HG03460 (cell line): ENCODE results near the gene TMEFF2.

Experiments used
- ATAC-seq: cut with Tn5 transposase; IDR thresholded peaks from one replicate; pipeline ENCODE4 v1.9.1; 2021; ENCODE audit not compliant: unreplicated experiment

TMEFF2 gene

GRCh38 chr2:192194866-192195547 lies at the start of gene TMEFF2:
Gene TMEFF2 (minus strand): TSS chr2:192194933. CDS start chr2:192194524, 409 bp downstream.
- peak; percentile 58 for ATAC-seq

DNA sequence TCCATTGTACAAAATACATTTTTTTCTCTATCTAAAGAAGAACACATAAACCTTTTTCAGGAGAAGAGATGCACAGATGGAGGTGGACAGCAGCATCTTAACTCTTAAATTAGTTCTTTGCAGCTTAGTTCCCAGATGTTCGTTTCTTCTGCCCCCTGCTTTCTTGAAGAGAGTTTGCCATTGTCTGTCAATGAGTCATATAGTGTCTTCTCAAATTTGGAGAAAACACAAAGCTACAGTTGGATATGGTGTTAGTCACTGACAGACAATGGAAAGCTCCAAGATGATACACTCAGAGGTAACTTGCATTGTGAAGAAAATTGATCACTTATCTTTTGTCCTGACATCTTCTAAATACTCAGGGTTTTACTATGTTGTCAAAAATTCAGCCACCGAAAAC lies 48.8 kb upstream of the TMEFF2 start:
- no peak for ATAC-seq

GRCh38 chr2:192236136-192236535 lies 41.4 kb upstream of the TMEFF2 start:
- no peak for ATAC-seq

GRCh38 chr2:192230889-192231453 lies 36.2 kb upstream of the TMEFF2 start:
- no peak for ATAC-seq

- ATAC-seq: no peak
Measured at GRCh38 chr2:192228685-192229084, 34.0 kb upstream of the TMEFF2 start.

DNA sequence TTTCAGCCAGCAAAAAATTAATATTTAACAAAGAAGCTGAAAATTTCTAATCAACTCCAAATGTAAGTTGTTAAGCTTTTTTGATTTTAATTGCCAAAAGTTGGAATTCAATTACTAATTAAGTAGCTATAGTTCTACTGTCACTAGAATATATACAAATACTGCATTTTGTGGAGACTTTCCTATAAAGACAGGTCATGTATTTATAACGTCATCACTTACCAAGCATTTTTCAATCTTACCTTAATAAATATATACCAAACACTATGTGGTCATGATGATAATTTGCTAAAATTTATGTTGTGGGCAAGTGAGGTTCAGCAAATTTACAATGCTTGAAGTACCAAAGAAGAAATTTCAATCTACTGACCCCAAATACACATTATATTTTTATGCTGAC lies 24.2 kb upstream of the TMEFF2 start:
- ATAC-seq: no peak

DNA sequence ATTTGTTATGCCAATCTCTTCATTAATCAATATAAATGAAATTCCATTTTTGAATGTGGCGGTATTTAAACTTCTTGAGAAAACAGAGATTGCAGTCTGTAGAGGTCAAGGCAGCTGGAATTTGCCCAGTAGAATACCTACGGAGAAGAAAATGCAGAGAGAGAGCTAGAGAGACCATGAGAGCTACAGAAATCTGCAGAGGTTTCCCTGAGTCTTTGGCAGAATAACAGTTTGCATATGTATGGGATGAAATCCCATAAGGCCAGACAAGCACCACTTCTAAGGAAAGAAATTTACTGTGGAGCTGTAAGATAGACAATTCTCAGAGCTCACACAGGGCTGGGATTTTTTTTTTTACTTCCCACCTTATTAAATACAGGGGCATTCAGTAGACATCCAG lies 23.6 kb upstream of the TMEFF2 start:
- no peak for ATAC-seq

GRCh38 chr2:192216336-192216735 lies 21.6 kb upstream of the TMEFF2 start:
- no peak for ATAC-seq

GRCh38 chr2:192215096-192215877 lies 20.6 kb upstream of the TMEFF2 start:
- ATAC-seq: no peak

GRCh38 chr2:192208848-192209247 lies 14.1 kb upstream of the TMEFF2 start:
- ATAC-seq: no peak

GRCh38 chr2:192206399-192206798 lies 11.7 kb upstream of the TMEFF2 start:
- no peak for ATAC-seq

DNA sequence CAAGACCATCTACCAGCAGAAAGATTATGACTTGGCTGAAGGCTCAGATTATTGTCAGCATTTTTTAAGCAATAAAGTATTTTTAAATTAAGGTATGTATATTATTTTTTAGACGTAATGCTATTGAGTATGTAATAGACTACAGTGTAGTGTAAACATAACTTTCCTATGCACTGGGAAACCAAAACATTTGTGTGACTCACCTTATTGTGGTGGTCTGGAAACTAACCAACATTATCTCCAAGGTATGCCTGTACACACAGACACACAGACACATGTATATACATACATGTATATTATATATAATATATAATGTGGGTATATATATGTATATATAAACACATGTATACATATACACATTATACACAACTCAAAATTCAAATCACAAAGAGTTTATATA lies 9.1 kb upstream of the TMEFF2 start:
- no peak for ATAC-seq

DNA sequence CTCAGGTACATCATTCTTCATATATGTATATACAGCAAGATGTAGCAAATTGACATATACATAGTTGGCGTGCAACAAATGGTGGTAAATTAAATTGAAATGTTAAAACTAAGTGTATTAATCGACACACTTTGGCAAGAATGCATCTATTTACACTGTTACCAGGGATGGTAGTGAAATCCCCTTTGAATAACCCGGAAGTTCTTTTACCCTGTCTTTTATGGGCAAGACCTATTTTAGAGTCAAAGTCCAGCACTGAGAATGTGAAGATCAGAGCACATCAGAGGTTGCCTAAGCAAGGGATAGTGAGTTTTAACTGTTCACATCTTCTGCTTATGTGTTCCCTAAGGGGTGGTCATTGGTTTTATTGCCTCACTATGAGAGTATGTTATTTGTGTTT lies 7.6 kb upstream of the TMEFF2 start:
- ATAC-seq: no peak

- no peak for ATAC-seq
Measured at GRCh38 chr2:192201116-192201515, 6.4 kb upstream of the TMEFF2 start.

DNA sequence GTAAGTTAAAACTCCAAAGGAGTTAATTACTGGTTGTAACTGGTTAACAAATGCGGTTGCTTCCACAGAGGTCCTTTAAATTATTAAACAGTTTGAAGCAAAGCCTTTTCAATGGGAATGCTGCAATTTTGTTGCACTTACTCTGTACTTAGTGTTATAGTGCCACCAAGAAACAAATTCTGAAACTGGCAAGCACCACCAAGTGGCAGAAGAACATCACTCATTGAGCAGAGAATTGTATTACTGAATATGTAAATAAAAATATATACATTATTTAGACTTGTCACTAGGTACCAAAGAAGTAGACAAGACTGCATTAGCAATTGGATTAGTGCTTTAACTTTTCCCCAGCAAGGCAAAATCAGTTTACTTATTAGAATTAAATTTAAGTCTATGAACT lies 2.6 kb upstream of the TMEFF2 start:
- ATAC-seq: no peak

- ATAC-seq: no peak
Measured at GRCh38 chr2:192196421-192197194, 1.9 kb upstream of the TMEFF2 start.

DNA sequence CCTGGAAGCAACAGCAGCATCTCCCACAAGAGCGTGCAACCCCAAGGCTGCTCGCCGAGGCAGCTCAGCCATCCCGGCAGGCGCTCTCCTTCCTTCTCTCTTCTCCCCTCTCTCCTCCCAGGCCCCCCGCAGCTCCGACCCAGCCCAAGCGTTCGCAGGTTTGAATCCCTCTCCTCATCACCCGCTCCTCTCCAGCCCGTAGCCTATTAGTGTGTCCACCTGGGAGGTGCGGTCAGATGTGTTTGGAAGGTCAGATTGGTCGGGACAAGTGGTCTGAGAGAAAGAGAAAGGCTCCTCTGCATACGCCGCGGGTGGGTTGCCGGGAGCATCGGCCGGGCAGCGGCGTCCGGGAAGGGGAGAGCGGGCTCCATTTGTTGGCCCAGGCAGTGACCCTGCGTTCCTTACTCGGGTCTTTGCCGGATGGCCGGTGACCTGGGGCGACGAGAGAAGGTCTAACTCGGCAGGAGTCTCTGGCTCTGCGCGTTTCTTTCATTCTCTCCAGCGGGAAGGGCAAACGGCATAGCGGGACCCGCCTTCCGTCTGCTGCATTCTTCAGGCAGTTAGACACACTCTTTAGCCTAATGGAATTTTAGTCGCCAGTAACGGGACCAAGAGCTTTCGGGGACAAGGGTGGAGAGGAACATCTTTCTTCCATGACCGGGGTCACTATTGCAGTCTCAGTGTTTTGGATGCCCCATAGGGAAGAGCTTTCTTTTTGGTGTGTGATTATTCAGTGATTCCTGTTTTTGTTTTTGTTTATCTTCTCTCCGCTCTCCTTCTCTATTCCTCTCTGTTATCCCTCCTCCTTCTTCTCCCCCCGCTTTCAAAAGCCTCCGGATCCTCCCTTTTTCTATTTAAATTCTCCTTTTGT lies 1.1 kb upstream of the TMEFF2 start:
- peak; percentile 8 for ATAC-seq

DNA sequence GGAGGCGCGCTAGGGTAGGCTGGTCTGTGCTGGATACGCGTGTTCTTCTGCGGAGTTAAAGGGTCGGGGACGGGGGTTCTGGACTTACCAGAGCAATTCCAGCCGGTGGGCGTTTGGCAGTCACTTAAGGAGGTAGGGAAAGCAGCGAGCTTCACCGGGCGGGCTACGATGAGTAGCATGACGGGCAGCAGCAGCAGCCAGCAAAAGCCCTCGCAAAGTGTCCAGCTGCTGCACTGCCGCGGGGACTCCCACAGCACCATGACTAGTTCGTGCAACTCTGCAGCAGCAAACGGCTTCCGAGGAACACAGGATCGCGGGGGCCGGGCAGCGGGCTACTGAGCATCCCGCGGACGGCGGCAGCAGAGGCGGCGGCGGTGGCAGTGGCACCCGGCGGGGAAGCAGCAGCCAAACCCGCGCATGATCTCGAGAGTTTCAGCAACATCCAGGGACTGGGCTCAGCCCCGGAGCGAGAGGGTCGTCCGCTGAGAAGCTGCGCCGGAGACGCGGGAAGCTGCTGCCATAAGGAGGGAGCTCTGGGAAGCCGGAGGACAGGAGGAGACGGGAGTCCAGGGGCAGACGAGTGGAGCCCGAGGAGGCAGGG lies 368 bp downstream of the TMEFF2 start:
- ATAC-seq: peak; percentile 17

DNA sequence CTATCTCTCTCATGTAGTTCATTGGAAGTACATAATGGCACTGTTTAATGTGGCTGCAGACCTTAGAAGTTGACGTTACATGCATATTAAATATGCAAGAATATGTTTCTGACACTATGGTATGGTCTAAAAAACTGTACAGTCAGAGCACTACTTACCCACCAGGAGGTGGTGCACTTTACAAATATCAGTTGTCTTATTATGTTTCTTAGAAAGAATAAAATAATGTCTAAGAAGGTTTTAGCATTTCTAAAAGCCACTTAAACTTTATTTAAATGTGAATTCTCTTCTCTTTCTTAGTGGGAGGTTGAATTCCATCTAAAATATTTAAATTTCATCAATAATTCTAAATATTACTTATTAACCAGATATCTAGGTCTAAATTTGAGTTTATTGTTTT lies 4.3 kb downstream of the TMEFF2 start:
- ATAC-seq: no peak

DNA sequence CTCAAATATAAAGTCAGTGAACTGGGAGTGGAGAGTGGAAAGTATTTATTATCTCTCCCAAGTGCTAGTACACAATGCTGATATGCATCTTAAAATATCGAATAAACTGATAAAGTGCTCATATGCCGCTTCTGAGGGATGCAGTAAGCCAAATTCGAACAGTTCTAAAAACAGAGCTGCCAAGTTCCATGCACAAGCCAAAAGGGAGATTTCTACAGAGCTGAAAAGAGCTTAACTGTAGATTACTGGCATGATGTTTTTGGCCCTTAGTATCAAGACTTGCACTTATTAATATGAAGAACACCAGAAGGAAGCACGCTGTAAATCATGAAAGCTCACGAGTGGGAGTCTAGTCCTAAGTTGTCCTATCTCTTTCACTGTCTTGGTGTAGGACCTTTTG lies 7.9 kb downstream of the TMEFF2 start:
- no peak for ATAC-seq
